NCI-H748 (cell line): Measurements from ENCODE around the gene SAFB2.

Experiments used
- DNase-seq: peaks from one replicate; lab custom pipeline; 2025; ENCODE audit not compliant: unreplicated experiment; lab: John Stamatoyannopoulos, UW

Gene SAFB2

DNA sequence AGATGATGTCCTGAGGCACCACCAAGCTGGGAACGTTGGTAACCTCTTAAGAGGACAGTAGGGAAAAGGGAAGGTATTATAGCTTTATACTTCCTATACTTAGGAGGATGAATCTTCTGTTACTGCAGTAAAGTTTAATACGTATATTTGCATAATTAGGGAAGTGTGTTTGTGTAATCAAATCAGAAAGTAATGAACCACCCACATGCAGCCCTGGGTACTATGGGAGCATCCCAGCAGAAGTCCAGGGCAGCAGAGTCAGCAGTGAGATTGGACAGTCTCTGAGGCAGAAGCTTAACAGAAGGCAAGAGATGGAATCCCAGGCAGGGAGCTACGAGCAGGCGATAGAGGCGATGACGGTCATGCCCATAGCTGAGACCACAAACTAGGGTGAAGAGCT is 12.9 kb upstream of the SAFB2 start:
- DNase-seq: no peak

GRCh38 chr19:5632657-5633056 is 10.1 kb upstream of the SAFB2 start:
- no peak for DNase-seq

- DNase-seq: no peak
Observed at GRCh38 chr19:5632241-5632612, 9.7 kb upstream of the SAFB2 start.

DNA sequence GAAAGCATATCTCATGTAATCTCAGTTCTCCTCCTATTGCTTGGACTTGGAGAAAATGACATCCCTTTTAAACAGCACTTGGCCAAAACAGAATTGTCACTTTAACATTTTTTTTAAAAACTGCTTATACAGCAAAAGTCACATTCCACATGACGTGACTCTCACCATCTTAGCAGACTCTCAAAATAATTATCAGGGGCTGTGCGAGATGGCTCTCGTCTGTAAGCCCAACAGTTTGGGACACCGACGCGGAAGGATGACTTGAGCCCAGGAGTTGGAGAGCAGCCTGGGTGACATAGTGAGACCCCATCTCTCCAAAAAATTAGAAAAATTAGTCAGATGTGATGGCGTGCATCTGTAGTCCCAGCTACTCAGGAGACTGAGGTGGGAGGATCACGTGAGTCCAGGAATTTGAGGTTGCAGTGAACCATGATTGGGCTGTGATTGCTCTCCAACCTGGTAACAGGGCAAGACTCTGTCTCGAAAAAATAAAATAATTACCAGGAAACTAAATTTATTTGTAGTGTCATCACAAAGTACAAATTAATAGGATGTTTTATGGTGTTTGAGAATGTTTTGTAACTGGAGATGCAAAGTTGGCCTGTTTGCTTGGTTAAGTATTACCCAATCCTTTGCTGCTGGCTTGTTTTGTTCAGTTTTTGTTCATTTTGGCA is 9.1 kb upstream of the SAFB2 start:
- DNase-seq: no peak

DNA sequence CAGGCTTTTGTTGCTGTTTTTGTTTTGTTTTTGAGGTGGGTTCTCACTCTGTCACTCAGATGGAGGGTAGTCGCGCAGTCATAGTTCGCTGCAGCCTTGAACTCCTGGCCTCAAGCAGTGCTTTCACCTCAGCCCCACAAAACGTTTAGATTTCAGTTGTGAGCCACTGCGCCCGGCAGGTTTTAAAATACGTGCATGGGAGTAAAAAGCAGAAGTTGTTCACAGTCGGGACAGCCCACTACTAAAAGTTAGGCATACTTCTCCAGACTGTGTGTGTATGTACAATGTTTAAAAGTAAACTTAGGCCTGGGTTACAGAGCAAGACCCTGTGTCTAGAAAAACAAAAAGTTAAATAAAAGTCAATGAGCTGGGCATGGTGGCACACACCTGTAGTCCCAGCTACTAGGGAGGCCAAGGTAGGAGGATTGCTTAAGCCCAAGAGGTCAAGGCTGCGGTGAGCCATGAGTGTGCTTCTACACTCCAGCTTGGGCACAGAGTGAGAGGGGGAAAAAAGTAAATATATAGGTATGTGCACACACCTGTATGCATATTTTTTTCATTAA is 6.4 kb upstream of the SAFB2 start:
- DNase-seq: no peak

DNA sequence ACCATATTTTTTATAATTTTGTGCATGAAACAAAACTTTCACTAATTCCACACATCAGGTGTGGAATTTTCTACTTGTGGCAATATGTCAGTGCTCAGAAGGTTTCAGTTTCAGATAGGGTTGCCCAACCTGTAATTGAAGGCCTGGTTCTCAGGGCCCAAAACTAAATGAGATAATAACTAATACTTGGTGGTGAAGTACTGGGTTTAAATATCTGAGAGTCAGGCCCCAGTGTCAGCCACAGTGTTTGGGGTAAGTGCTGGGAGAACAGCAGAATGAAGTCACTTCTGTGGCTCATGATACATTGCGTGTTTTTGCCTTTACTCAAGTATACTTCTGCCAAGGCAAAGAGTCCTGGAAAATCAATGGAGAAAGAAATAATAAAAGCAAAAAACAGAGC is 5.9 kb upstream of the SAFB2 start:
- DNase-seq: no peak

- DNase-seq: no peak
Observed at GRCh38 chr19:5627395-5627904, 4.9 kb upstream of the SAFB2 start.

DNA sequence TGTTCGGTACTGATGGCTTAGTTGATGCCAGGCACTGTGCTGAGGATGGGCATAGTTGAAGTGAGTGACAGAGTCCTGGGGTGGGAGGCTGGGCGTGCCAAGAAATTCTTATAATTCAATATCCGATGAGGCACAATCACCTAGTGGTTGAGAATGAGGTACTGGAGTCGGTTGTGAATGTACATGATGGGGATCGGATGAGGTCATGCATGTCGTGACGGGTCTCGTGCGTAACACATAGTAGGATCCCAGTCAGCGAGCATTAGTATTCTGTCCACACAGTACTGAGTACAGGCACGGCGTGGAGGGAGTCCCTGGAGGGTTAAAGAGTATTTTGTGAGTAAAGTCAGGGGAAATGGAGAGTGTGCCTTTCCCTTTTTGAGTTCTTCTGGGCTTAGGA is 3.1 kb upstream of the SAFB2 start:
- DNase-seq: no peak

- no peak for DNase-seq
Observed at GRCh38 chr19:5624741-5625278, 2.2 kb upstream of the SAFB2 start.

DNA sequence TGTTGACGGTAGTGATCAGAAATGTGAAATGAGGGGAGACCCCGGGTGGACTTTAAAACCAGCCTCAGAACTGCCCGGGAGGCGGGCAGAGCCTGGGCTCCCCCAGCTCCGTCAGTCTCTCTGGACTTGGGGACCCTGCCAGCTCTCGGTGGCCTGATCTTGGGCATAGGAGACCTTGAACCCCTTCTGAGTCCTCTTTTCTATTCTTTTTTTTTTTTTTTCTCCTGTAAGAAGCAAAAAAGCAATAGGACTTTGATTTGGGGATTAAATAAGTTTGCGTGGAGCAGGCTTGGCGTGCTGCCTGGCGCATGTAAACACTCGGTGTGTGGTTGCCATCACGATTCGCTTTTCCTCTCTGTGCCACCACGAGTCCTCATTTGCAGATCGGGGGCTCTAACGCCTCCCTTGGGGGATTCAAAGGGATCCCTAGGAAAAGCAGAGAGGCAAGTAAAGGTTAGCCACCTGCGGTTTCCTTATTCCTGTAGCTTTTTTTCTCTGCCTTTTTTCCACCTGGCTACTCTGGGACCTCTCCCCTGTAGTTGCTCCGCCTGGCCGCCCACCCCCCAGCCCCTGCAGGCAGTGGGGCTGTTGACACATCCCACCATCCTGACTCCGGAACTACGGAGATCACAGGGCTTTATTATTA is 1.6 kb upstream of the SAFB2 start:
- peak; percentile 13 for DNase-seq

GRCh38 chr19:5623397-5624017 is 931 bp upstream of the SAFB2 start:
- no peak for DNase-seq

GRCh38 chr19:5621945-5622464 is 571 bp downstream of the SAFB2 start:
- no peak for DNase-seq

DNA sequence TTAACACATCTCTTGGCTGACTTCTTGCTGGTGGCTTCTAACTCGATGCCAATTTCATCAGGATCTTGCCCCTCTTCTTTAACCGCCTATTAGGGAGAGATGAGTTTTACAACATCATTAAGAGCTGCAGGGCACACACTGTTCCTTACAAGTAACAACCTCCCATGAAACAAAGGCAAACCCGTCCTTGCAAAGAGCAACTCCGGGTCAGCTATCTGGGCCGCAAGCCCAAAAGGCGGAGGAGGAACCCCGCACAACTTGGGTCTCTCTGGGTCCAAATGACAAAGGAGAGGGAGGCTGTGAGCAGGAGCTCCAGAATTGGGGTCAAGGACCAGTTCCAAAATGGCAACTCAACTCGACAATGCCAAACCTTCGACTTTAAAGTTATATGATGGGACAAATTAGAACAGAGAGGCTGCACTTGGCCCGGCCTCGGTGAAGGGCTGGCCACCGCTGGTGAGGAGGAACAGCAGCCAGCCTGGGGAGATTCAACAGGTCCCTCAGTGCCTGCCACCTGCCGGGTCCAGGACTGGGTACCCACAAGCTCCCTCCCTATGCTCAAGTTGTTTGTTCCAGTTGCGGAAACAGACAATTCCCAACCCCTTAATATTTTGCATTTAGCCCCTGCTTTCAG is 1.1 kb downstream of the SAFB2 start:
- DNase-seq: no peak

- no peak for DNase-seq
Observed at GRCh38 chr19:5619946-5620345, 2.6 kb downstream of the SAFB2 start.

GRCh38 chr19:5618591-5618990 is 4.0 kb downstream of the SAFB2 start:
- DNase-seq: no peak

DNA sequence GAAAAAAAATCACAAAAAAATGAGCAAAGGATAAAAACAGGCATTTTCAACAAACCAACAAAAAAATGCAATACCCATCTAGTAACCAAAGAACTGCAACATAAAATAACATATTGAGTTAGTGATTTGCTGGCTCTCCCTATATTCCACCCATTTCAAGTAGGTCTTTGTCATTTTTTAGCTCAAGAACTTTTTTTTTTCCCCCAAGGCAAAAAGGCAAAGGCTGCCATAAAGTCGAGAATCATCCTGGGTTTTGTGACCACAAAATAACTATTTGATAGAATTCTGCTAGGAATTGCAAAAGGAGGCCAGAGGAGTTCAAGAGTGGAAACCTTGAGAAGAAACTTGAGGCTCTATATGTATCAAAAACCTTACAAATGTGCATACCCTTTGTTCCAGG is 5.5 kb downstream of the SAFB2 start:
- DNase-seq: no peak

DNA sequence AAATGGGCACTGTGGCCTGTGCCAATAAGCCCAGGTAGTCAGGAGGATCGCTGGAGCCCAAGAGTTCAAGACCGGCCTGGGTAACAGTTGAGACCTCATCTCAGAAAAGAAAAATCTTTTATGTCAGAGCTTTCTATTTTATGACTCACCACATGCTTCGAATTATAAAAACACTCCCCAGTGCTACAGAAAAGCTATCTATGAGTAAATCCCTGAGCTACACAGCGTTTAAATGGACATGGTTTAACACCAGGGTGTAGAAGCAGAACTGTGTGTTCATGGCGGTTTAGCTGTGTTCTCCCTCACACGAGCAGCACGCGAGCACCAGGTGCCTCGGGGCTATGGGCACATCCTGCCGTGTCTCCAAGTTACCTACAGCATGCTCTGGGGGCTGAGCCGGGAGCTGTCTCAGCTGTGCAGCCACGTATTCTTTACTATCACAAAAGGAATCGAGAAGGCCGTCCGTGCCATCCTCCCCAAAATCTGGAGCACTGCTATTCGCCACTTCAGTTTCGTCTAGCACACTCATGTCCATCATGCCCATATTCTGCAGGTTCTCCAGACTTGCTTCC is 6.7 kb downstream of the SAFB2 start:
- DNase-seq: no peak

DNA sequence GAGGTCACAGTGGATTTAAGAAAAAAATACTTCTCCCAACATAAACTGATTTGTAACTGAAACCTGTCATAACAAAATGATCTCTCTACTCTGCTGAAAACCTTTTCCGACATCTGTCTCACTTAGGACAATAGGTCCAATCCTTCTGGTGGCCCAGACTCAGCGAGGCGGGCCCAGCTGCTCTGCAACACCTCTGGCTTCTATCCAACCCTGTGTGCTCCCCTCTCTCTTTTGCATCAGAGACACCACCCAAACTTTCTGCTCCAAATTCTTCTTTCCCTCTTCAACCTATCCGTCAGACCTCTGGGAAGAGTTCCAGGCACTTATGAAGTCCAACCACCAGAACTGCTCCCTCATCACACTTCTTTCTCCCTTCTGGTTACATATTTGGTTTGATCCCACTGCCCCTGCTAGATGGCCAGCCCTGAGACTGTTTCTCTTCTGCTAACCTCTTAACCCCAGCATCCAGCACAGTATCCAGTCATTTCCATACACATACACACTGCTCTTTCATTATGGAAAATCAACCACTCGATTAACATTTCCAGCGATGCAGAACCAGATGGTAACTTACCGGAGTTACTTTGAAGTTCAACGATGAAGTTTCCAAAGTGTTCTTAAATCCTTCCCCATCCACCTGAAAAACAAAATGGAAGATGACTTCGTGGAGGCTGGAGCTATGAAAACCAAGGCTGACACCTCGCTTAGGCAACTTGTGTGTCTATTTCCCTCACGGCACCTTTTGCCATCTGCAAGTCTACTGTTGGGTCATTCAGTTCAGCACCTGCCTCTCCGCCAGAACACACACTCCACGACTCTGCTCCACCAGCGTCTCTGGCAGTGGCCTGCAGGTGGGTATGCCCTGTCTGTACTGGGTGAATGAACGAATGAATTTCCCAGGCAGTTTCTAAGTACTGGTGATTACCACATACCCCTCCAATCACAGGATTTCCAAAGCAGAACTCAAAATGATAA is 9.4 kb downstream of the SAFB2 start:
- no peak for DNase-seq

DNA sequence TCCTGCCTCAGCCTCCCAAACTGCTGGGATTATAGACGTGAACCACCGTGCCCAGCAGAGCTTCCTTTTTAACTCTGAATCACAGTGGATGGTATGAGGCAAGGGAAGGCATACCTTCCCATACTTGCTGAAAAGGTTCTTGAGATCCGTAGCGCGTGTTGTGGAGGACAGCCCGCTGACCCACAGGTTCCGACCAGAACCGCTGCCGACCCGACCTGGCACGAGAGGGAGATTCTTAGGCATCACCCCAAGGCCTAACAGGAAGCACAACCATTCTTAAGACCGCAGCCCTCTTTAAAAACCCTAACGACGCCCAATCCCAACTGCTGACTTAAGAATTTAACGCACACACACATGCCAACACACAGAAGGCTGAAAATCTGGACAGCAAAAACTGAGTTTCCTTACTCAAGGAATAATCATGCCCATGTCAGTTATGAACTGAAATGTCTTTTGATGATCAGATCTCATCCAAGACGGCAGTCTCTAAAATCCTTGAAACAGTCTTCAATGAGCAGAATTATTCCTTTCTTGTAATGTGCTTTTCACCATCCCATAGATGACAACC is 12.6 kb downstream of the SAFB2 start:
- DNase-seq: no peak
